Mucosa of gallbladder (tissue), 1 donor: Measurements from ENCODE around the gene STMP1. TPM values are rescaled to one million over a fixed set of nuclear protein-coding genes. Genes with fewer than 3 reads are reported as not detected.

Experiments used
- DNase-seq: peaks from one replicate; pipeline ENCODE4 v3.0.0-alpha.2; 2020; ENCODE audit warnings: low spot score
- total RNA-seq: library from RNA; stranded (reverse); gene quantifications from one replicate; pipeline ENCODE4 v1.2.1, GENCODE V29; 2021
- donor health status: DM: no; HTN: no; CAD: no.

The STMP1 gene
- total RNA-seq, 1 donor from 2014 or later, result 35.2 TPM

DNA sequence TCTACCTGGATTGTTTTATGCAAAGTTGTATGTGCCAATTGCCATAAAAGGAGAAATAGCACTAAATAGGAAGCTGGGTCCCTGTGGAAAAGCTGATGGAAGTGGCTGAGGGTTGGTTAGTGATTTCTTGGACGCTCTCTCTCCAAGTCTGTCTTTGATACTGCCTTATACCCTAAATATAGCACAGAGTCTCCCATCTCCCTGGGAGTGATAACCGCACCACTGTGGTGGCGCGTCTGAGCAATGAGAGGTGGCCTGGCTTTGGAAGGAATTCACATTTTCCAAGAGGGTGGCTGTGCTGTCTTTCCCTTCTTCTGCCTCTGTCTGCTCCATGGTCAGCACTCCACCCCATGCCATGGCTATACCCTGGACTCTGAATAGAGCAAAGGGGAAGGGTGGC is 31.2 kb downstream of the STMP1 start:
- no peak for DNase-seq

DNA sequence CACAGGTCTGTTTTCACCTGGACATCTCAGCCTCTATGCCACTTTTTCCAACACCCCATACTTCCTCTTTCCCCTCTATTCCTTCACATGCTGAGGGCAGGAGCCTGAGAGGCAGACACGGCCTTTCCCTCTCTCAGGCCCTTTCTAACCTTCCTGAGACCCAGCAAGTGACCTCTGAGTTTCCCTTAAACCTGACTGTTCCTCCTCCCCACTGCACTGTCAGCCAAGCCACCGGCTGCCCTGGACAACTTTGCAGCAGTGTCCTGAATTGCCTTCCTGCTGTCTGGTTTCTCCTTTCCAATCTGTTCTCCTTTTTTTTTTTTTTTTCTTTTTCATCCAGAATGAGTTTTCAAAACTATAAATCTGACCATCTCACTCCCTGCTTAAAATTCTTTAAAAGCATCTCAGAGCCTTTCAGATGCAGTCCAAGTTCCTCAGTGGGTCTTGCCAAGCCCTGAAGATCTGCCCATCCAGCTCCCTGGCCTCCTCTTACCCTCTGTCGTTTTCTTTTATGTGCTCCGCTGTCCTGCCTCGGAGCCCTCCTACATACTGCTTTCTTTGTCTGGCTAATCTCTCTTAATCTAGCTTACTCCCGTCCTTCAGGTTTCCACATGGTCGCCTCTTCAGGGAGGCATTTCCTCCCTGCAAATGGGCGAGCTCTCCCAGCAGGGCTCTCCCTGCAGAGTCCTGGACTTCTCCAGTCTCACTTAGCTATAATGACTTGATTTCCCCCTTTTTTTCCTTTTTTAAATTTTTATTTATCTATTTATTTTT is 35.1 kb downstream of the STMP1 start:
- DNase-seq, result no peak

DNA sequence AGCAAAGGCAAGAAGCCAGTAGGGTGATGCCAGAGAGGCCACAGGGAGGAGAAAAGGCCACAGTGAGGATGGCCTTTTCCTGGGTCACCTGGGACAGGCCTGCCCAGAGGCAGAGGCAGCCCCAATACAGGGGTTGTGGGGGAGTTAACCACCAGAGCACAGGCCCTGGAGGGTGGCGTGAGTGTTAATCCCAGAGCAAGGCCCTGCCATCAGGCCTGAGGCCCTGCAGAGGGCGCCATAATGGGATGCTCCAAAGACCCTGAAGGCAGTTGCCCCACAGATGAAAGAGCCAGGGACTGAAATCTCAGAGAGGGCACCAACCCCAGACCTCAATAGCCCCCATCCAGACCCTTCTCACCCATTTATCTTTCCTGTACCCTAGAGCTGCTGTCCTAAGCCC is 41.8 kb downstream of the STMP1 start:
- DNase-seq, result no peak

DNA sequence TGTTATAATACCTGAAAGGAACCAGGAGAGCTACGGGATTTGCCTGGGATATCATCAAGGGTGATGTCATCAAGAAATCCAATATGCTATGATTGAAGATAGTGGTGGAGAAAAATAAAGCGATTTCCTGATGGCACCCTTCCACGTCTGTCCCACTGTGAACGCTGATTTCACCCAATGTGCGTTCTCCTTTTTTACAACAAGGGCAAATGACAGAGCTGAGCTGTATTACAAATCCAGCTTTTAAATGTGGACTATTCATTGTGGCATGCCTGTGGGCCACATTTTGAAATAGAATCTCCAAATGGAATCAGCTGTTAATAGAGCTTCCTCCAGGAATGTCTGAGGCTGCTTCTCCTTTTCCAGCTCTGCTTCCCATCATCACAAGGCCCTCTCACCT is 42.4 kb downstream of the STMP1 start:
- DNase-seq, result no peak

DNA sequence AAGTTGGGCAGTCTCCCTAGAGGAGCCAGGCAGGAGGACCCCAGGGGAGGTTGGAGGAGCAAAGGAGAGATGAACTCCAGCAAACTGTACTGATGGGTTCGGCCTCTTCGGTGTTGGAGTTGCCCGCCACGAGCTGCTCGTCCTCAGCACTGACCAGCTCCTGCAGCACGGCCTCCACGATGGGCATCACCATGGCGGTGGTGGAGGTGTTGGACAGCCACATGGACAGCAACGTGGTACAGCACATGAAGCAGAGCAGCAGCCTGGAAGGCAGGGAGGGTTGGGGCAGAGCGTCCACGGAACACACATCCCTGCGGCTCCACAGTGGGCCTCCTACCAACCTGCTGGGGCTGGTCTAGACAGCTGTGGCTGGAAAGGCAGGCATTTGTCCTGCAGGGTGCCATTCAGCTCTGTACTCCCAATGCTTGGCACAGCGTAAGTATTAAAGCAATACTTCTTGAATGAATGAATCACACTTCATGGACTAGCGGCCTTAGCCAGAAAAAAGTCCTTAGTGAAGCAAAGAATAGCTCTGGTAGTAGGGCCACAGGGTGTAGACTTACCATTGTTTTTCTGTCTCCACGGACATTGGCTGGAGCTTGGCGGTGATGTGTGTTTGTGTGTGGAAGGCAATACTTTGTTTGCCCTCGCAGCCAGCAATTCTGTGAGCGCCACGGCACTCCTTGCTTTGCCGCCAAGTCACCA is 43.9 kb downstream of the STMP1 start:
- DNase-seq, result no peak

DNA sequence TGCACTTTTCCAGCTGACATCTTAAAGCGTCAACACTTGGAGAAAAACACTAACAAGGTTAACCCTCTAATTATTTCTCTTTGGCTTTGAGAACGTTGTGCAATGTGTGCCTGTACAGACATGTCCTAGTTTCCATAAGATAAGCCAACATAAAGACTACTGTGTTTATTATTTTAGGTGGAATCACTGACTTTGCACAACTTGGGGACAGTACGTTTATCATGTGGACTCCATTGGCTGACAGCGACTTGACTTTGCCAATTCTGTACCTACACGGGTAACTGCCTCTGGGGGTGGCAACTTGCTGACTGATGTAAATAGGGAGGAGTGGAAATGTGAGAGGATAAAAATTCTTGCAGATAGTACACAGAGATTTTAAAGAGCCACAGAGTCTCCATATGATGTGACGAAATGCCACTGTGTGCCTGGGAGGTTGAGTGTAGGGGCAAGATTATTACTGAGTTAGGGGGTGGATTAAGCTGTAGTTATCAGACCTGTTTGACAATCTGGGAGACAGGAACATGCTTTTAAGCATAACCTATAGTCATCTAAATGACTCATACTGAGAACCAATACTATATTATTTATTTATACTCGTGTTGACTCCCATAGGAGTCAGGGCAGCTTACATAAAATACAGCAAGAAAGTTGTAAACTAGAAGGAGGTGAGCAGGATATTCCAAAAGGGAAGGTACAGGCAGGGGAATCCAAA is 44.7 kb downstream of the STMP1 start:
- no peak for DNase-seq

DNA sequence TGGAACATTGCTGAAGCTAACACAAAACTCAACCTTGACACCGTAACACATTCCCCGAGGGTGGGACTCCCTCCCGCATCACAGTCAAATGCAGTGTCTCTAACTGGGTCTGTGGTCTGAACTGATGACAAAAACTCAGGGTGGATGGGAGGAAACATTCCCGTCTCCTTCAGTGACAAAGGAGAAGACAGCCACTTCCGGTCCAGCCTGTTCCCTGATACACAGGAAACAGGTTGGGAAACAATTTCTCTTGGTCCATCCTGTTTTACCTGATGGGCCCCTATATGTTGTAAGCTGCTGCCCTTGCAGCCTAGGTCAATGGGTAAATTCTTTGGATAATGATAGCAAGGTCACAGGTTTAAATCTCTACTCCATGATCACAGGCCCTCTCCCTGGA is 45.3 kb downstream of the STMP1 start:
- no peak for DNase-seq

DNA sequence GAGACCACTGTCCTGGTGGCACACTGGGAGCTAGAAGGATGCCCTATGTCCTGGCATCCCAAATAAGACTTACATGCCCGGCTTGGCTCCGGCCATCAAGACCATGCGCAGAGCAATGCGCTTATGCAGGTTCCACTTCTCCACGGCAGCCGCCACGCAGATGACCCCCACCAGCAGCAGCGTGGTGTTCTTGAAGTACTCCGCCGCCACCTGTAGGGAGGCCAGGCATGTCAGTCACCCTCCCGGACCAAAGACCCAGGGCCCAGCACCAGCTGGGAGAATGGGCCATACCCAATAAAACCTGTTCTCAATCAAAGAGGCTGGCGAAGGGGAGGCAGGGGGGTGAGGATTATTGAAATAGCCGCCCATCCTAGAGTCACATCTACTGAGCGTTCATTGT is 45.7 kb downstream of the STMP1 start:
- no peak for DNase-seq

DNA sequence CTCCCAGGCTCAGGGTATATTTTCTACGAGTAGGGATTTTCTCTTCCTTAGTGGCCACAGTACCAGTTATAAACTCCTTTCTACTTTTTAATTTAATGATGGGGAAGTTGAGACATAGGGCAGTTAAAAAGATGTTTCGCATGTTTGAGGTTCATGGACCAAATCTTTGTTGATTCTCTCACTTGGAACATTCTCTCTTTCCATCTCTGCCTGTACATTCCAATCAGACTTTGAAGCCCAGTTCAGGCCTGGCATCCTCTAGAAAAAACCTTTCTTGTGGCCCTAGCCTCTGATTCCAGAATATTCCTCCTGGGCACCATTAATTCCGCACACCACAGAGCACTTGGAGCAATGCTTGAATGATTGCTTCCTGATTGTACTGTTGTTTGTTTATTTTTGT is 47.2 kb downstream of the STMP1 start:
- no peak for DNase-seq

DNA sequence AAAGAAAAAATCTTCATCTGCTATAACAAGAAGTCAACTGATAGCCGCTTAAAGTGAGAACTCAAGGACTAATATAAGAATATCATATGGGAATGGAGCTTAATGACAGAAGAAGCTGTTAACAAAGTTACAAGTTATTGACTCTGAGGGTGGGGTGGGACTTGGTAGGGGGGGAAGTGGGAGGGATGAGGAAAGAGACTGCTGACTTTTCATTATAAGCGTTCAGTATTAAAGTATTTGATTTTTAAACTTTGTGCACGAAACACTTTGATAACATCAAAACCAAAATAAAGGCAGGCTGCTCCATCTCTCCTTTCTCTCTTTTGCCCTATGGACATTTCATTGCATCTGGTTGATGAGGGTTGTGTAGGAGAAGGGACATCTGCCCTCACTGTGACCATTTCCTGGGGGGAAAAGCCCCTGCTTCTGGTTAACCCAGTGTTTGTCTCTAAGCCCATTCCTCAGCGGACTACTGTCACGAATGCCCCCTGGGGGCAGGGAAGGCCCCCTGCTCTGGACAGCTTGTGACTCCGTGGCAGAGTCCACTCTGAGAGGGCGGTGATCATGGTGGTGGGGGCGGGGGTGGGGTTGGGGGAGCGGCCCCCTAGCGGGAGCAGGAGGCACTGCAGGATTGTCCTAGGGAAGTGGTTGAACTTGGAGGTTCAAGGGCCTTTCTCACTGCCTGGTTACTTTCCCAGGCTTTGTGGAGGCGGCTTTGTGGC is 48.3 kb downstream of the STMP1 start:
- DNase-seq, result no peak

DNA sequence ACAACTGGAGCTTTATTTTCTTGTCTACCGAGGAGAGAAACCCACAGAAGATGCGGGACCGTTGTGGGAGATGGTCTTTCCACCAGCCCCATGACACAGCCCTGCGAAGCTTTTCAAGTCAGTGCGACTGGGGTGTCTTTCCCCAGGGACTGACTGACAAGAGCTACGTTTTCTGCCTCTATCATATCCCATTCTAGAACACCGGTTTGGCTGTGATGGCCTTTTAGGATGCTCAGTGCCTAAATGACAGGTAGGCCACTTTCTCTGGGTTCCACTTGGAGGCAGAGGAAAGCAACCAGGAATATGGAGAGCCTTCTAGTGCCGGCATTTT is 48.8 kb downstream of the STMP1 start:
- no peak for DNase-seq

DNA sequence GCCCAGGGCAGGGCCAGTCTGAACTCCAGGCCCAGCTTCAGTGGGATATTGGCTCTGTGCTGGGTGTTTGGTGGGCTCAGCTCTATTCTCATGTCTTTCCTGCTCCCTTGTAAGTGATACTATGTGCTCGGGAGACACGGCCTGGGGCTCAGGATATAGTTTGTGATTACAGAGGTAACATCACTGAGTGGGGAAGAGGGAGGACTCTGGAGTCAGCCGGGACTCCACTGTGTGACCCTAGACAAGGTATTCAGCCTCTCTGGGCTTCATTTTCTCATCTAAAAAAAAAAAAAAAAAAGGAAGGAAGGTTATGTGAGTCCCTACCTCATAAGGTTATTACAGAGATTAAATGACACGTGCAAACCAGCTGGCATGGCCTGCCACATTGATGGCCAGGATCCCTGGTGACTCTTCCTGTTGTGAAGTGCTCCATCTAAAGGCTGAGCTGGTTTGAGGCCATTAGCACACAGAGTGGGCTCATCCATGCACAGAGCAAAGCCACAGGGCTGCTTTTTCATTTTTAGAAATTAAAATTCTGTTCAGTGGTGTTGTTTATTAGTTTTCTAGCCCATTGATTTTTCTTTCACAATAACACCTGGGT is 50.0 kb downstream of the STMP1 start:
- no peak for DNase-seq

DNA sequence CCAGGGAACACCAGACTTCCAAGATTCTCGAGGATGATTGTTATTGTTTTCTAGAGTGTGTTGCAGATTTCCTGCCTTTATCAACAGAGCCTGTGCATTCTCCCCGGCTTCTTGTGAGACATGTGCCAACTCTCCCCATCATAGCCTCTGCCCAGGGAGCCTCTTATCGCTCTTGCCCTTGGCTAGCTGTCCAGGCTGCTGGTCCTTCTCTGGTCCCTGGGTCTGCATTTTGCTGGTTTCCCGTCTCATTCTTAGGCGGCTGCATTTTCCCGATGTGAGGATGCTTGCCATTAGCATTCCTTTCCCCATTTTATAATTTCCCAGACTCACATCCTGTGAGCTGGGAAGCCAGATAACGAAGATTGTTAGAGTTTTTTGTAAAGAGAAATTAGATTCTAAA is 50.5 kb downstream of the STMP1 start:
- DNase-seq, result no peak

DNA sequence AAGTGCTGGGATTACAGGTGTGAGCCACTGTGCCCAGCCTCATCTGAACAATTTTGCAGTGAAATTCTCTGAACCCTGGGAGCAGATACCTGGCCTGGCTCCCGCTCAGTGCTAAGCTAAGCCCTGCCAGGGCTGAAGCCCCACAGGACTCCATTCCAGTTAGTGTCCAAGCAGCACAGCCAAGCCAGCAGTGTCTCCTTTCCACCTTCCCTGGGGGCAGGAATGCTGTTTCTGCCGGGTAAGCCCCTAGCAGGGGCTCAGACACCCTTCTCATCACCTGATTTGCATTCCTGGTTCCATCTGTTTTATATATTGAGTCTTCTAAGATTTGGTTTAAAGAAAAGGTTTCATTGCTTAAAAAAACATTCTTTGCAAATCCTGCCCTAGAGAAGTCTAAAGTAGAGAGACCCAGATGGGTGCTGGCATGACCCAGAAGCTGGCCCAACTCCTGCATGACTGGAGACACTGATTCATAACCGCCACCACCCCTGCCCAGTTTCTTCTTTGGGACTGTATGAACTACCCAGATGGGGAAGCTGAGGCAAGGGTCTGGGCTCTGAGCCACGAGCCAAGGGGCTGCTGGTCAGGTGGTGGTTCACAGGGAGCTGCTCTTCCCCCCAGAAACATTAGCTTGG is 51.6 kb downstream of the STMP1 start:
- no peak for DNase-seq

DNA sequence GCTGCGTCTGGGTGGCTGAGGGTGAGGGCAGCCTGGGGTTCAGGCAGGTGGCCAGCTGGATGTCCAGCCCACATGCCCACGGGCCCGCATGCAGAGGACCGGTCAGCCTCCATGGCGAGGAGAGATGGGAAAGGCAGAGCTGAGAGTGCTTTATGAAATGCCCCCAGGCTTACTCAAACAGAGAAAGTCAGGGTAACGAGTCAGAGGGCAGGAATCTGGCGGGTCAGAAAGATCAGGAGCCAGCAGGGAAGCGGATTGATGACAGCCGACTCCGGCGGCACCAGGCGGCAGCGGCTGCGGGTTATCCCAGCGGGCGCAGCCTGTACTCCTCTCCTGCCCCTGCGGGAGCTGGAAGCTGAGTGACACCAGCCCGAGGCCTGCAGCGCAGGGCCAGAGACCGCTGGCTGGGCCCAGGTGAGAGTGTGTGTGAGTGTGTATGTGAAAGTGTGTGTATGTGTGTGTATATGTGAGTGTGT is 52.3 kb downstream of the STMP1 start:
- DNase-seq, result no peak

DNA sequence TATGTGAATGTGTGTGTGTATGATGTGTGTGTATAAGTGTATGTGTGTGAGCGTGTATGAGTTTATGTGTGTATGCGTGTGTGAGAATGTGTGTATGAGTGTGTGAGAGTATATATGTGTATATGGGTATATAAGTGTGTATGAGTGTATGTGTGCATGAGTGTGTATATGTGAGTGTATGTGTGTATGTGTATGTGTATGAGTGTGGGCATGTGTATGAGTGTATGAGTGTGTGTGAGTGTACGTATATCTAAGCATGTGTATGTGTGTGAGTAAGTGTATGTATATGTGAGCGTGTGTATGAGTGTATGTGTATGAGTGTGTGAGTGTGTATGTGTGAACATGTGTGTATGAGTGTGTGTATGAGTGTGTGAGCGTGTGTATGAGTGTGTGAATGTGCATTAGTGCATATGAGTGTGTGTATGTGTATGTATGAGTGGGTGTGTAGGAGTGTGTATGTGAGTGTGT is 52.8 kb downstream of the STMP1 start:
- DNase-seq, result no peak

DNA sequence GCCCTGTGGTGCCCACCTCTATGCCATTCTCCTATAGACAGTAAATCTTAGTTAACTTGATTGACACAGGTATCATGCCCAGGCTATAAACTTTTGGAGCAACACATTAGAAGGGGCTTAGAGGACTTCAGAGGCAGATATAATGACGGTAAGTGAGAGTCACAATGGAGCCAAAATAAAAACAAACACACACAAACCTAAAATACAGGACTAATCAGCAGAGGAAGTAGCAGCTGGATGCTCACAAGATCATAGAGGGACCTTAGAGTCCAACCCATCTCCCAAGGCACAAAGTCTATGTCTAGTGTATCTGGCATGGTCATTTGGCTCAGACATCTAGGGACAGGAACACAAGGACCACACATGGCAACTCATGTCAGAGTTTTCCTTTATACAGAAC is 53.4 kb downstream of the STMP1 start:
- no peak for DNase-seq

DNA sequence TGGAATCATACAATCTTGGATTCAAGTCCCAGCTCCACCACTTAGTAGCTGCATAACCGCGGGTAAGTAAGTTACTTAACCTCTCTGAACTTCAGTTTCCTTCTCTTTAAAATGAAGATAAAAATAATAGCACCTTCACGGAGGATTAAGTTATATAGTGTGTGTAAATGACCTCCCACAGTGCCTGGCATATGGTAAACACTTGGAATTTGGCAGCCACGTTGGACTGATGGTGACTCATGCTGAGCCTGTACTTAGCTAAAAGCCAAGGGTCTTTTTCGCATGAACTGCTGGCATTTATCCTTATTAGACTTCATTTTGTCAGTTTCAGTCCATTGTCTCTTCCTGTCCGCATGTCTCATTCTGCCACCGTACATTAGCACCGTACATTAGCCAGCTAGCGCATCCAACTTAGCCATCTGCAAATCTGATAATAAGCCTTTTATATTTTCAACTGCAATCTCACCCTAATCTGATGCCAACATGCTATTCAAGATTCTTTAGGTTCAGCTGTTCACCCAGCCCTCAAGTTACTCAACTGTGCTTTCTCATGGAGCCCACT is 54.4 kb downstream of the STMP1 start:
- DNase-seq, result no peak

DNA sequence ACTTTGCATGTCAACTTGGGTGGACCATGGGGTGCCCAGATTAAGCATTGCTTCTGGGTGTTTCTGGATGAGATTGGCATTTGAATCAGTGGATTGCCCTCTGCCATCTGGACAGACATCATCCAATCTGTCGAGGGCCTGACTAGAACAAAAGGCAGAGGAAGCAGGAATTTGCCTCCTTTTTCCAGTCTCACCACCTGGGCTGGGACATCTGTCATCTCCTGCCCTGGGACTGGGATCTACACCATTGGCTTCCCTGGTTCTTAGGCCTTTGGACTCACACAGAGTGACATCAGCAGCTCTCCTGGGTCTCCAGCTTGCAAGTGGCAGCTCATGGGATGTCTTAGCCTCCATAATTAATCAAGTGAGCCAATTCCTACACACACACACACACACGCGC is 55.4 kb downstream of the STMP1 start:
- DNase-seq, result no peak

DNA sequence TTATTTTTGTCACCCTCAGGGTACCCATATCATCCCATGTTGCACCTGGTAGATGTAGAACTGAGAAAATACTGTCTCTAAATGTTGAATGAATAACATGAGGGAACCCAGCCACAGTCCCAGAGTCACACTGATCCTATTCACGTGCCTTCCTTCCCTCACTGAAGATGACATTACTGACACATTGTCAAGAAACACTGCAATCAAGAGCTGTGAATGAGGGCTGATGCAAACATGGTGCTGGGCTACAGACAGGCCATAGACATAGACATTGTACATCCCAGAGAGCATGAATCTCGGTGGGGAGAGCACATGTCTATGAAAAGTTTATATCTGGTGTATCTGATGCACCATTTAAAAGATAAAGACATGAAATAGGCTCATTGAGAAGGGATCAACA is 55.9 kb downstream of the STMP1 start:
- no peak for DNase-seq
